ENCODE measurements around the gene KLHL26.
A peak's percentile ranks its signal among the peaks of the same experiment; 100 is the strongest.
"Not testable (repeated sequence)": the region's sequence is repeated elsewhere in the genome, so short reads cannot be mapped to it uniquely, and the experiment has no call there.

Gene KLHL26

GRCh38 chr19:18636969-18637629 lies at the start of gene KLHL26:
KLHL26 (plus strand) TSS chr19:18637028; CDS start chr19:18637055, 27 bp downstream.
- DNase-seq, result no peak
- in situ Hi-C loops (cut with MboI; ENCODE audit: low pct_unique_long_range_greater_than_20kb, low sequenced_read_pairs), result no loop called here

- in situ Hi-C loops (cut with MboI; ENCODE audit: low pct_unique_long_range_greater_than_20kb, low sequenced_read_pairs), result no loop called here
- no peak for DNase-seq
Observed at GRCh38 chr19:18587561-18587960, 49.3 kb upstream of the KLHL26 start.

- no peak for DNase-seq
- in situ Hi-C loops (cut with MboI; ENCODE audit: low pct_unique_long_range_greater_than_20kb, low sequenced_read_pairs), result no loop called here
Observed at GRCh38 chr19:18587962-18588610, 48.7 kb upstream of the KLHL26 start.

GRCh38 chr19:18588611-18589379 lies 48.0 kb upstream of the KLHL26 start, which contains the start of gene REX1BD:
REX1BD (plus strand) TSS chr19:18588798; CDS start chr19:18588802, 4 bp downstream.
- peak; percentile 97 for DNase-seq
- in situ Hi-C loops (cut with MboI; ENCODE audit: low pct_unique_long_range_greater_than_20kb, low sequenced_read_pairs), result no loop called here

- DNase-seq, result no peak
- in situ Hi-C loops (cut with MboI; ENCODE audit: low pct_unique_long_range_greater_than_20kb, low sequenced_read_pairs), result no loop called here
Observed at GRCh38 chr19:18589380-18590272, 47.2 kb upstream of the KLHL26 start.

GRCh38 chr19:18590273-18591272 lies 46.3 kb upstream of the KLHL26 start:
- in situ Hi-C loops (cut with MboI; ENCODE audit: low pct_unique_long_range_greater_than_20kb, low sequenced_read_pairs), result no loop called here
- no peak for DNase-seq

GRCh38 chr19:18591735-18592385 lies 45.0 kb upstream of the KLHL26 start:
- DNase-seq, result no peak
- in situ Hi-C loops (cut with MboI; ENCODE audit: low pct_unique_long_range_greater_than_20kb, low sequenced_read_pairs), result no loop called here

GRCh38 chr19:18592732-18593131 lies 44.1 kb upstream of the KLHL26 start:
- DNase-seq; in situ Hi-C loops (cut with MboI; ENCODE audit: low pct_unique_long_range_greater_than_20kb, low sequenced_read_pairs): not testable (repeated sequence)

- in situ Hi-C loops (cut with MboI; ENCODE audit: low pct_unique_long_range_greater_than_20kb, low sequenced_read_pairs), result no loop called here
- no peak for DNase-seq
Observed at GRCh38 chr19:18593367-18594095, 43.3 kb upstream of the KLHL26 start.

GRCh38 chr19:18594096-18594823 lies 42.6 kb upstream of the KLHL26 start:
- in situ Hi-C loops (cut with MboI; ENCODE audit: low pct_unique_long_range_greater_than_20kb, low sequenced_read_pairs), result no loop called here
- DNase-seq, result peak; percentile 83

- in situ Hi-C loops (cut with MboI; ENCODE audit: low pct_unique_long_range_greater_than_20kb, low sequenced_read_pairs), result no loop called here
- no peak for DNase-seq
Observed at GRCh38 chr19:18594824-18595373, 41.9 kb upstream of the KLHL26 start.

GRCh38 chr19:18595475-18595874 lies 41.4 kb upstream of the KLHL26 start:
- in situ Hi-C loops (cut with MboI; ENCODE audit: low pct_unique_long_range_greater_than_20kb, low sequenced_read_pairs), result no loop called here
- no peak for DNase-seq

- peak; percentile 54 for DNase-seq
- in situ Hi-C loops (cut with MboI; ENCODE audit: low pct_unique_long_range_greater_than_20kb, low sequenced_read_pairs), result no loop called here
Observed at GRCh38 chr19:18596752-18597157, 40.1 kb upstream of the KLHL26 start.

GRCh38 chr19:18597809-18598660 lies 38.8 kb upstream of the KLHL26 start:
- no peak for DNase-seq
- in situ Hi-C loops (cut with MboI; ENCODE audit: low pct_unique_long_range_greater_than_20kb, low sequenced_read_pairs), result no loop called here

GRCh38 chr19:18599485-18599884 lies 37.3 kb upstream of the KLHL26 start:
- in situ Hi-C loops (cut with MboI; ENCODE audit: low pct_unique_long_range_greater_than_20kb, low sequenced_read_pairs), result no loop called here
- no peak for DNase-seq
